MCF 10A (cell line): Measurements from ENCODE around the gene ARL14EP. TPM values are rescaled to one million over a fixed set of nuclear protein-coding genes. Genes with fewer than 3 reads are reported as not detected.

Experiments
- BruUV-seq: library from RNA; stranded (reverse); fragments of 400-500 nt; replicated peaks from 2 replicates; lab custom pipeline; 2021; lab: Mats Ljungman, UMichigan
- CTCF ChIA-PET: fragments of 300-600 bp; sonication (Branson Sonifier 250); formaldehyde crosslinking; extraction: SDS; loops from one replicate; lab custom pipeline; 2021; ENCODE audit warnings: antibody characterized with exemption, inconsistent platforms; lab: Yijun Ruan, JAX
- POLR2A ChIA-PET: fragments of 300-600, 350-650 bp; sonication (Branson Sonifier 250); formaldehyde crosslinking; extraction: SDS; loops from one replicate; lab custom pipeline; 2020; ENCODE audit warnings: antibody characterized with exemption, inconsistent platforms; lab: Yijun Ruan, JAX
- DNase-seq: peaks from one replicate; pipeline ENCODE4 v3.0.0-alpha.2; 2018; ENCODE audit not compliant: unreplicated experiment
- H3K27ac Mint-ChIP-seq: one replicate; pipeline ENCODE4 v1.8.0; 2022; ENCODE audit warnings: mild to moderate bottlenecking, low read depth, mixed read lengths; ENCODE audit not compliant: unreplicated experiment
- H3K27me3 Mint-ChIP-seq: one replicate; pipeline ENCODE4 v1.8.0; 2022; ENCODE audit warnings: mixed read lengths; ENCODE audit not compliant: insufficient read depth, unreplicated experiment
- H3K36me3 Mint-ChIP-seq: one replicate; pipeline ENCODE4 v1.8.0; 2022; ENCODE audit warnings: mild to moderate bottlenecking, moderate library complexity, mixed read lengths; ENCODE audit not compliant: insufficient read depth, unreplicated experiment
- H3K4me1 Mint-ChIP-seq: one replicate; pipeline ENCODE4 v1.8.0; 2022; ENCODE audit warnings: mixed read lengths; ENCODE audit not compliant: insufficient read depth, unreplicated experiment
- H3K4me3 Mint-ChIP-seq: one replicate; pipeline ENCODE4 v1.8.0; 2022; ENCODE audit warnings: mild to moderate bottlenecking, moderate library complexity, mixed read lengths; ENCODE audit not compliant: unreplicated experiment
- H3K9me3 Mint-ChIP-seq: one replicate; pipeline ENCODE4 v1.8.0; 2022; ENCODE audit warnings: mixed read lengths; ENCODE audit not compliant: unreplicated experiment
- CTCF ChIP-seq: fragments of 200-600 bp; IDR thresholded peaks from one replicate; pipeline ENCODE4 v1.8.0; 2022; ENCODE audit warnings: antibody characterized with exemption, mild to moderate bottlenecking; ENCODE audit not compliant: unreplicated experiment
- intact Hi-C: fragments of 100-400 bp; cut with micrococcal nuclease; formaldehyde crosslinking; loops from 2 replicates; pipeline ENCODE4 v1.14.1; 2022
- total RNA-seq: library from RNA; stranded (reverse); gene quantifications from 2 replicates; pipeline ENCODE4 v1.2.3, GENCODE V29; 2022

ARL14EP gene
- total RNA-seq, 1 experiment from 2014 or later, result 28.4 TPM

DNA sequence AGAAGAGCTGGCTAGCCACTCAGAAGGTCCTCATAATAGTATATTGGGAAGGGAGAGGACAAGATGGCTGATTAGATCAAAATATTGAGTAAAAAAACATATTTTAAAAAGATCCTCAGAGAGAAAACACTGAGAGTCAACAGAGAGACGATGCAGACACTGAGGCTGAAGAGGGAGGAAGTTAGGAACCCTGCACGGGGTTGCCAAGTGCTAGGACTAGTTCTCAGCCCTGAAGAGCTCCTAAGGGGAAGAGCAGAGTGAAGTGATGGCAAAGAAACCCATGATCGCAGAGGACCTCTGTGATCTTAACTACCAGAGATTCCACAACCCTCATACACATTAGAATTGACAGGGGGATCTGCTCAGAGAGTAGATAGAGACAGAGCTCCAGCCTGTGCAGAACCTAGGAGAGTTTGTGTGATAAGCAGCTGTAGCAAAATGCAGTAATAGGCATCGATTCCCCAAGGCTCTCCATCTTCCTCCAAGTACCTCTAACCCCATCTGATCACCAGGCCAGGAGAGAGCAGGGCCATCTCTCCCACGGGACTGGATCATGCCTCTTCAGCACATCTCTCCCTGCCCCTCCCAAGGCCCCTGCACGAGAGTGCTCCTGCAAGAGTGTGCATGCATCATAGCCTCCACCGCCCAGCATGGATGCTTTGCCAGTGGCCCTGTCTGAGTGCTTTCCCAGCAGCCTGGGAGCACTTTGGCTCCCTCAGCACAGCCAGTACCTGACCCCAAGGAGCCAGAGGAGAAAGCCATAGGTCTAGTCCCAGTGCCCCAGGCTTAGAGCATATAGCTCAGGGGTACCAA, 41.2 kb upstream of the ARL14EP start:
- no peaks in the 10 kb centered on the region for H3K9me3 Mint-ChIP-seq
- TF ChIP-seq CTCF, result no peak
- H3K36me3 Mint-ChIP-seq, result peaks cover 17% of the 10 kb centered on the region
- POLR2A ChIA-PET, result no interaction called here
- H3K4me3 Mint-ChIP-seq, result no peak overlapping the region
- BruUV-seq, result no TSS peak
- peaks cover 6% of the 10 kb centered on the region for H3K4me1 Mint-ChIP-seq
- no peaks in the 10 kb centered on the region for H3K27me3 Mint-ChIP-seq
- CTCF ChIA-PET, result interaction anchor here (0.9 kb wide), 1 partner anchor 849 kb away, joined by 3 read pairs; no protein-coding TSS in a partner anchor
- no peak overlapping the region for H3K27ac Mint-ChIP-seq
- intact Hi-C loops, result no loop called here
- DNase-seq, result no peak

DNA sequence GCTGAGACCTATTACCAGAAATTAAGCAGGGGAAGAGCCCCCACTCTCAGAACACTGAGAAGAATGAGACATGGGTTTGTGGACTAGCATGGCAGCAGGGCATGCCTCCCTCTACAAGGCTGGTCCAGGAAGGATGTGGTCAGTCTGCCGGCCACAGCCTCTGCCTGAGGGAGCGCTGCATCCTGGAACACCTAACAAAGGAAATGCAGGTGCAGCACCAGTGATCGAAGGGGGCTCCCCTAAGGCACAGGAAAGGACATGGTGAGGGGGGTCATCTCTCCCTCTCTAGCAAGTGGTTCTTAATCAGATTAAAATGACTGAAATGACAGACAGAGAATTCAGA, 40.6 kb upstream of the ARL14EP start:
- DNase-seq, result no peak
- ChIA-PET CTCF (no interaction called here), POLR2A (interaction anchor here (1.1 kb wide), 1 partner anchor 41 kb away, joined by 6 read pairs; the partner anchor contains the start of gene ARL14EP)
- no peak for TF ChIP-seq CTCF
- Mint-ChIP-seq H3K27ac (no peak overlapping the region), H3K36me3 (peaks cover 17% of the 10 kb centered on the region), H3K4me1 (peaks cover 6% of the 10 kb centered on the region), H3K27me3 (no peaks in the 10 kb centered on the region), H3K4me3 (no peak overlapping the region), H3K9me3 (no peaks in the 10 kb centered on the region)
- no TSS peak for BruUV-seq
- intact Hi-C loops, result no loop called here

DNA sequence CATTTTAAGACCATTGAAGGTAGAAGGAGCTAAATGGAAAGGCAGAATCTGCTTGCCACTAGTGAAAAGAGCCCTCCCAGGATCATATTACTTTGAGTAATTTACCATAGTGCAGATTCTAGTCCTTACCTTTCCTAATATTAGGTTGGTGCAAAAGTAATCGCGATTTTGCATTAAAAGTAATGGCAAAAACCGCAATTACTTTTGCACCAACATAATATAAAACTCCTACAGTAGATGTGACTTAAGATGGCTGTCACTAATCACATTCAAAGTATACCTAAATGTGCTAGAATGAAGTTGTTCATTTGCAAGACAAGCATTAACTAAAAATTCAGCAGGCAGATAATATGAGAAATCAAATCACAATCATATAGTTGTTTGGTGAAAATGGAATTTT, 38.1 kb upstream of the ARL14EP start:
- POLR2A ChIA-PET, result no interaction called here
- CTCF ChIA-PET, result interaction anchor here (0.6 to 0.7 kb wide), 2 partner anchors 73 to 156 kb away, joined by 3 to 4 read pairs; no protein-coding TSS in a partner anchor
- H3K36me3 Mint-ChIP-seq, result peaks cover 12% of the 10 kb centered on the region
- no peak overlapping the region for H3K4me3 Mint-ChIP-seq
- intact Hi-C loops, result no loop called here
- peaks cover 6% of the 10 kb centered on the region for H3K4me1 Mint-ChIP-seq
- no peak for TF ChIP-seq CTCF
- no peaks in the 10 kb centered on the region for H3K27me3 Mint-ChIP-seq
- no peak for DNase-seq
- no peaks in the 10 kb centered on the region for H3K9me3 Mint-ChIP-seq
- no peak overlapping the region for H3K27ac Mint-ChIP-seq
- no TSS peak for BruUV-seq

DNA sequence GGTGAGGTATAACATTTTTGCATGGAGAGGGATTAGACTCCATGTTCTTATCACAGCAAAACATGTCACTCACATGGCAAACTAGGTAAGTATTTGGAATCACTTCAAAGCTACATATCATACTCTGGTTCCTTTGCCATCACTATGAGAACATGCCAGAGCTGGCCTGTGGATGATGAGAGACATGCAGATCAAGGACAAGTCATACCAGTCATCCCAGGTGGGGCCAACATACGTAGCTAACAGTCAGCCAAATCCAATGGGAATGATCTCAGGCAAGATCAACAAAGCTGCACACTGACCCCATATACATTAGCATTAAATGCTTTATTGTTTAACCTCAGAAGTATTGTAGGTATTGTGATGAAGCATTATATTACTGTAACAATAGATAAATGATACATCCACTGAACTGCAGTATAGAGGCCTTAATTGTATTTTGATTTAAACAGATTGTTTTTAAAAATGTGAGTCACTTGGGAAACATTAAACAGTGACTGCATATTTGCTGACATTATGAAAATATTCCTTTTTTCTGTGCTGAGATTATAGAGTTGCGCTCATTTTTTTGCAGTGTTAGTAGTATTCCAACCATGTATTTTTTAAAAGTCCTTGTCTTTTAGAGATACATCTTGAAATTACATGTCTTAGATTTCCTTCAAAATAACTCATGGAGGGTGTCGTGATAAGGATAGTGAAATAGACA, 37.3 kb upstream of the ARL14EP start:
- Mint-ChIP-seq H3K27ac (no peak overlapping the region), H3K4me3 (no peak overlapping the region), H3K27me3 (no peaks in the 10 kb centered on the region), H3K4me1 (peaks cover 6% of the 10 kb centered on the region), H3K36me3 (peaks cover 6% of the 10 kb centered on the region), H3K9me3 (no peaks in the 10 kb centered on the region)
- no TSS peak for BruUV-seq
- no peak for DNase-seq
- POLR2A ChIA-PET, result no interaction called here
- intact Hi-C loops, result no loop called here
- CTCF ChIA-PET, result interaction anchor here (0.6 to 1.1 kb wide), 2 partner anchors 29 to 74 kb away, joined by 4 read pairs; no protein-coding TSS in a partner anchor
- no peak for TF ChIP-seq CTCF
